Activated naive CD4-positive, alpha-beta T cell treated with anti-CD3 and anti-CD28 coated beads, Interleukin-2, amount 50 U/mL, for 24 hours (primary cell): ENCODE measurements around the gene PLXNA3.

Source experiments
- H3K27ac Mint-ChIP-seq: one replicate; pipeline ENCODE4 v1.8.0; 2021; ENCODE audit warnings: mild to moderate bottlenecking, mixed read lengths
- H3K27me3 Mint-ChIP-seq: one replicate; pipeline ENCODE4 v1.8.0; 2021; ENCODE audit warnings: mixed read lengths
- H3K36me3 Mint-ChIP-seq: one replicate; pipeline ENCODE4 v1.8.0; 2021; ENCODE audit warnings: mixed read lengths
- H3K4me1 Mint-ChIP-seq: one replicate; pipeline ENCODE4 v1.8.0; 2021; ENCODE audit warnings: mixed read lengths
- H3K4me3 Mint-ChIP-seq: one replicate; pipeline ENCODE4 v1.8.0; 2021; ENCODE audit warnings: mild to moderate bottlenecking, mixed read lengths
- H3K9me3 Mint-ChIP-seq: one replicate; pipeline ENCODE4 v1.8.0; 2021; ENCODE audit warnings: mixed read lengths

PLXNA3 gene

DNA sequence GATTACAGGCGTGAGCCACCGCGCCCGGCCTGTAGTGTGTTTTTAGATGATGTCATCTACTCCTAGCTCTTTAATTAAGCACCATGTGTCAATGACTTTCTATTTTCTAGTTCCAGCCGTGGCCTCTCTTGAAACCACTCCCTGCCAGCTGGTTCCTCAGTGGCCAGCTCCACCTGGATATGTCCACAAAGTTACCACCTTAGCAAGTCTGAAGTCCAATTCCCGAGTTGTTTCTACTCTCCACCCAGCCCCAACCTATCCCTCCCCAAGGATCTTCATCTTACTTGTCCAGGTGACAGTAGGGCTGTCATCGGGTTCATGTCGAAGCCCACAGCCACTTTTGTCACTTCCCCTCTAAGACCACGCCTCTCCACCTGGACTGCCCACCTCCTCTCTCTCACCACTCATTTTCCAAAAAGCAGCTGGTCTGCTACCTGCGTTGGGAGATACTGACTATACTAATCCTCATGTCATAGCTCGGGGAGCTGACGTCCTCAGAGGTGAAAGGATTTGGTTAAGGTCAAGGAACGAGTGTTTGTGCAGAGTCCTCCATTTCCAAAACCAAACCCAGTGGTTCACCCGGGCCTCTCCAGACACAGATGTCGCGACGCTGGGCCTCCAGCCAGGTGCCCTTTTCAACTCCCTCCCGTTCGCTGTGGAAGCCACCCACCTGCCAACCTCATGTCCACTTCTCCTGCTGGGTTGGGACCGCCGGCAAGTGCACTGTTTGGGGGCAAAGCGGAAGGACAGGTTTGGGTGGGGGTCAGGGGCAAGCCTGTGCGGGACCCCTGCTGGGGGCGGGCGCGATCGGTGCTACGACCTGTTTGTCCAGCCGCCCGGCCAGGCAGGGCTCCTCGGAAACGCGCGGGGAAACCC, 57.2 kb downstream of the PLXNA3 start:
- H3K27ac Mint-ChIP-seq: peak overlapping the region; percentile 91
- no peaks in the 10 kb centered on the region for H3K27me3 Mint-ChIP-seq
- H3K9me3 Mint-ChIP-seq: no peaks in the 10 kb centered on the region
- peaks cover 39% of the 10 kb centered on the region for H3K4me1 Mint-ChIP-seq
- H3K4me3 Mint-ChIP-seq: peak overlapping the region; percentile 86
- H3K36me3 Mint-ChIP-seq: peaks cover 1% of the 10 kb centered on the region

DNA sequence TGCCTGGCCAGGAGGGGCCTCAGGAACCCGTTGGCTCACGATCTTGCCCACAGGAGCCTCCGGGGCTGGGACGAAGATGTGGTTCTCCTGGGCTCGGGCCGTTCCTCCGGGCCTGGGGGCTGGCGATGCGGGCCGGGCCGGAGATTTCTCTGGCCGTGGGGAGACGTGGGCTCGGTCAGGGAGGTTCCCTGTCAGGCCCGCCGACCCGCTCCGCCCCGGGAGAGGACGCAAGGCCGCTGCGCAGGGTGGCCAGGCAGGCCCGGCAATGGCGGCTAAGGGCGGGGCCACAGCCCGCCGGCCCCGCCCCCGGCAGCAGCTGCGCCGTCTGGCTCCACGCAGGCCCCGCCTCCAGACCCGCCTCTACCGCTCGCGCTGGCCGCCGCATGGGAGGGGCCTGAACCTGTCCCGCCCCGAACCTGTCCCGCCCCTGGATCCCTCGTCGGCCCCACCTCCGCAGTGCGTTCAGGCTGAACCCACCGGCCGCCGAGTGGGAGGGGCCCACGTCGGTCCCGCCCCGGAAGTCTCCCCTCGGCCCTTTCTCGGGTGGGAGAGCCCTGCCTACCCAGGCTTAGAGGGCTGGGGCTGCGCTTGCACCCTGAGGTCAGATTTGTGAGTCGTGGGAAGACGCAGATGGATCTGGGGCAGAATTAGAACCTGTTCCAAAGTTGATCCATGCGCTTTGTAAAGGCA, 58.0 kb downstream of the PLXNA3 start, which contains the start of gene FAM3A:
Gene FAM3A, minus strand, starts transcription at position 267 of the 690 bp plus-strand sequence. CDS start 460 bp downstream, outside the sequence.
- Mint-ChIP-seq H3K4me3 (peak within 1 kb of the TSS; percentile 86), H3K27me3 (no peaks in the 10 kb centered on the region), H3K4me1 (peaks cover 34% of the 10 kb centered on the region), H3K36me3 (peaks cover 1% of the 10 kb centered on the region), H3K27ac (peak within 1 kb of the TSS; percentile 91), H3K9me3 (no peaks in the 10 kb centered on the region)

DNA sequence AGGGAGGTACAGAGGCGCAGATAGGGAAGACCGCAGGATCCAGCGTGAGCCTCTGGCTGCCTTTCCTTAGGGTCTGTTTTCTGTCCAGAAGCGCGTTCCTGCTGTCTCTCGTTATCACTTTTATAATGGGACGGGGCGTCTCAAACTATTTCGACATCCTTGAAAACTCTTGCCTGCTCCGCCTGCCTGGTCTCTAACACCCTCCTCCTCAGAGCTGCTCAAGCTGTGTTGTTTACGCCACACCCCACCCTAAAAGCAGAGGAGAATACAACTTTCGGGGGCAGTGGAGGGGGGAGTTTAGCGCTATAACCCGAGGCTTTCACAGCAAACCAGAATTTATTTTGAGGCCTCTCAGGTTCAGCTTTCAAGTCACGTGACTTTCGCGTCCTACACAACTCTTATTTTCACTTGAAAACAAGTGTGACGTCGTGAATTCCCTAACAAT, 58.6 kb downstream of the PLXNA3 start:
- H3K9me3 Mint-ChIP-seq: no peaks in the 10 kb centered on the region
- H3K36me3 Mint-ChIP-seq: peaks cover 1% of the 10 kb centered on the region
- peaks cover 29% of the 10 kb centered on the region for H3K4me1 Mint-ChIP-seq
- peak overlapping the region; percentile 21 for H3K27ac Mint-ChIP-seq
- peak overlapping the region; percentile 86 for H3K4me3 Mint-ChIP-seq
- H3K27me3 Mint-ChIP-seq: no peaks in the 10 kb centered on the region

DNA sequence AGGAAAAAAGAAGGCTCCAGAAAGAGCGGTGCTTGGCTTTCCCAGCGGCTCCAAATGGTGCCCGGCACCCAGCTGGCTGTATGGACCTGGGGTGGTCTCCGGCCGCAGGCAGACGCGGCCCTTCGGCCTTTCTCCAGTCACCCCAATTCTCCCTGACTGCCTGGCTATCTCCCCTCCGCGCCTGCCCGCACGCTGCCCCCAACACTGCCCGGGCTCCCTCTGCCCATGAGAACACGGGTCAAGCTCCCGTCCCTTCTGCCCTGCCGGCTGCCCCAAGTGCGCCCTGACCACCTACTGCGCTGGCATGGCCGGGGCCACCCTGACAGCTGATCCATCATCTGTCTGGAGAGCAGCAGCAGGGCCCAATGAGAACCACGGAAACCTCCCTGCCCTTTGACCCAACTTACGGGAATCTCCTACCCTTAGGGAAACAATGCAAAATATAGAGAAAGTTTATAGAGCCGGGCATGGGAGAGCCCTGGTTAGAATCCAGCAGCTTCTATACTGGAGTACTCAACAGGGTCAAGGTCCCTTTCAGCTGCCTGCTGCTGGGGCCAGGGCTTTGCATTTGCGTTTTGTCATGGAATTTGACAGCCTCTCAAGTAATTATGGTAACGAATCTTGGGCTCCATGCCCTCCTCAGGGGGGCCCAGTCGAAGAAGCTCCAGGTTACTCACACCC, 59.2 kb downstream of the PLXNA3 start:
- peak overlapping the region; percentile 30 for H3K4me3 Mint-ChIP-seq
- no peaks in the 10 kb centered on the region for H3K27me3 Mint-ChIP-seq
- peaks cover 26% of the 10 kb centered on the region for H3K4me1 Mint-ChIP-seq
- no peaks in the 10 kb centered on the region for H3K9me3 Mint-ChIP-seq
- no peak overlapping the region for H3K27ac Mint-ChIP-seq
- H3K36me3 Mint-ChIP-seq: peaks cover 1% of the 10 kb centered on the region

DNA sequence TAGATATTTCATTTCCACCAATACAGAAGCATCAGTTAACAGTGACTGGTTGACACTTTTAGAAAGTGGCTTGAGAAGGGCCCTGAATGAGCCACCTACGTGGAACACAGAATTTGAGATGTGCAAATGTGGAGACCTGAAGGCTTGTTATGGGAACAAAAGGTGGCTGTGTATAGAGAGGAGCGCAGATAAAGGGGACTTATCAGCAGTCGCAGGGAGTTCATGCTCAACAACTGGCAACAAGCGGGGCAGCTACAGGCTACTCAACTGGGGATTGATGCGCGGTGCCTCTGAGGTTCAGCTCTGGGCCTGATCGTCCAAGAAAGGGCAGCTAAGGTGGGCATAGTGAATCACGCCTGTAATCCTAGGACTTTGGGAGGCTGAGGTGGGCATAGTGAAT, 61.3 kb downstream of the PLXNA3 start:
- H3K27ac Mint-ChIP-seq: no peak overlapping the region
- peaks cover 12% of the 10 kb centered on the region for H3K4me1 Mint-ChIP-seq
- no peaks in the 10 kb centered on the region for H3K36me3 Mint-ChIP-seq
- no peak overlapping the region for H3K4me3 Mint-ChIP-seq
- H3K9me3 Mint-ChIP-seq: no peaks in the 10 kb centered on the region
- no peaks in the 10 kb centered on the region for H3K27me3 Mint-ChIP-seq

DNA sequence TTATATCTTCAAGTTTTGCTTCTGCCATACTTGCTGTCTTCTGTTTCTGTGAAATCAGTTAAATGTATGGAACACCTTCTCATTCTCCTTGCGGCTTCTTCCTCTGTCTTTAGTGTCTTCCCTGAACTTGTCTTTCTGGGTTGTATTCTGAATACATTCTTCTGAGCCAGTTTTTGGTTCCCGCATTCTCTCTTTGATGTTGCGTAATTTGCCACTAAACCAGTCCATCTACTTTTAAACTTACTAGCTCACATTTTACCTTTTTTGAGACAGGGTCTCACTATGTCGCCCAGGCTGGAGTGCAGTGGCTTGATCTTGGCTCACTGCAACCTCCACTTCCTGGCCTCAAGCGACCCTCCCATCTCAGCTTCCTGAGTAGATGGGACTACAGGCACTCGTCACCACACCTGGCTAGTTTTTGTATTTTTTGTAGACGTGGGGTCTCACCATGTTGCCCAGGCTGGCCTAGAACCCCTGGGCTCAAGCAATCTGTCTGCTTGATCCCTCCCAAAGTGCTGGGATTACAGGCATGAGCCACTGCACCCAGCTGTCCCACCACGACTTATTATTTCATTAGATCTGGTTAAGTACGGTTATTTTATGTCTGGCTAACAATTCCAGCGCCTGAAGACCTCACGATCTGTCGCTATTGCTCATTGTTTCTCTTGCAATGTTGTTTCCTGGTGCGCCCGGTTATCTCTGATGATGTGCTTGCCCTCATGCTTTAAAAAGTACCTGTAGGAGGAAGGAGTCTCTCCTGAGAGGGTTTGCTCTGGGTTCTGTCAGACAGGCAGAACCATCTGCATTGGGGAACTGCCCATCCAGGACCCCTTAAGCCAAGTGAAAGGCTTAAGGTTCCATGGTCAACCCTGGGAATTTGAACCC, 67.8 kb downstream of the PLXNA3 start:
- Mint-ChIP-seq H3K27me3 (no peaks in the 10 kb centered on the region), H3K27ac (peak overlapping the region; percentile 63), H3K4me3 (no peak overlapping the region), H3K9me3 (no peaks in the 10 kb centered on the region), H3K36me3 (no peaks in the 10 kb centered on the region), H3K4me1 (peaks cover 19% of the 10 kb centered on the region)

DNA sequence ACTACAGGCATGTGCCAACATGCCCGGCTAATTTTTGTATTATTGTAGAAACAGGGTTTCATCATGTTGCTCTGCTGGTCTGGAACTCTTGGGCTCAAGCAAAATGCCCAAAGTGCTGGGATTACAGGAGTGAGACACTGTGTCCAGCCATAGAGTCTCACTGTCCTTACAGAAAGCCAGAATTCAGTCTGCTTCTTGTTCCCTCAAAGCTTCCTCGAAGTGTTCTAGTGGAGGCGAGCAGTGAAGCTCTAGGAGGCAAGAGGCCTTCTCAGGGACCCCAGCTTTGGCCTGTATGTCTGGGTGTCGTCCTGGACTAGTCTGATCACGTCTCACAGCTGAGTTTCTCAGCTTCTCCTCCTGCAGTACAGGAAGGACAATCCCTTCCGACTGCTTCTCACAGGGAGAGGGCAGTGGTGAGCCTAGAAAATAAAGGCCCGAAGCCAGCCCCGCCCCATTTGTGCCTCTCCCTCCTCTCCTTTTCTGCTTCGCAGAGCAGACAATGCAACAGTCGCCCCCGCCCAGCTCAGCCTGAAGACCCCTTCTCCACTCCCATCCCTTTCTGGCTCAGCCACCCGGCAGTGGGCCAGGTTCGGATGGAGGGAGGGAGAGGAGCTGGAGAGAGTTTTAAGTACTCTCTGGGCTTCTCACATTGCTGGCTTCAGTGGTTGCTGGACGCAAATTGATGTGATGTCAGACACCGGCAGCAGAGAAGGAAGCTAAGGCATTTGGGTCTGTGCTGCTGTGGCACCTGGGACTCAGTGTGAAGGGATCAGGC, 69.0 kb downstream of the PLXNA3 start:
- Mint-ChIP-seq H3K4me1 (peaks cover 19% of the 10 kb centered on the region), H3K4me3 (no peak overlapping the region), H3K27me3 (no peaks in the 10 kb centered on the region), H3K36me3 (no peaks in the 10 kb centered on the region), H3K27ac (peak overlapping the region; percentile 65), H3K9me3 (no peaks in the 10 kb centered on the region)
